MG63 (cell line): Measurements from ENCODE around the gene TNFRSF1B. TPM values are rescaled to one million over a fixed set of nuclear protein-coding genes. Genes with fewer than 3 reads are reported as not detected.

Source experiments
- DNase-seq: peaks from one replicate; pipeline ENCODE4 v3.0.0-alpha.2; 2020
- H3K27me3 ChIP-seq: fragments of 250-450 bp; sonication (Bioruptor Pico); 2 replicates; pipeline ENCODE4 v1.5.1; 2020; ENCODE audit warnings: mild to moderate bottlenecking, moderate library complexity
- H3K36me3 ChIP-seq: fragments of 250-450 bp; sonication (Bioruptor Pico); 2 replicates; pipeline ENCODE4 v1.5.1; 2020; ENCODE audit warnings: mild to moderate bottlenecking, moderate library complexity
- H3K4me3 ChIP-seq: fragments of 250-450 bp; sonication (Bioruptor Pico); 2 replicates; pipeline ENCODE4 v1.5.1; 2020; ENCODE audit warnings: mild to moderate bottlenecking, moderate library complexity
- H3K9me3 ChIP-seq: fragments of 250-450 bp; sonication (Bioruptor Pico); 2 replicates; pipeline ENCODE4 v1.5.1; 2020; ENCODE audit warnings: mild to moderate bottlenecking, moderate library complexity
- total RNA-seq: library from RNA; depleted of rRNA; stranded (reverse); fragments of >200 nt; shearing (Covaris generic); gene quantifications from 2 replicates; pipeline ENCODE4 v1.2.3, GENCODE V29; 2014; ENCODE audit warnings: low replicate concordance

The TNFRSF1B gene
- total RNA-seq, 1 experiment from 2014 or later: 3.9 TPM

DNA sequence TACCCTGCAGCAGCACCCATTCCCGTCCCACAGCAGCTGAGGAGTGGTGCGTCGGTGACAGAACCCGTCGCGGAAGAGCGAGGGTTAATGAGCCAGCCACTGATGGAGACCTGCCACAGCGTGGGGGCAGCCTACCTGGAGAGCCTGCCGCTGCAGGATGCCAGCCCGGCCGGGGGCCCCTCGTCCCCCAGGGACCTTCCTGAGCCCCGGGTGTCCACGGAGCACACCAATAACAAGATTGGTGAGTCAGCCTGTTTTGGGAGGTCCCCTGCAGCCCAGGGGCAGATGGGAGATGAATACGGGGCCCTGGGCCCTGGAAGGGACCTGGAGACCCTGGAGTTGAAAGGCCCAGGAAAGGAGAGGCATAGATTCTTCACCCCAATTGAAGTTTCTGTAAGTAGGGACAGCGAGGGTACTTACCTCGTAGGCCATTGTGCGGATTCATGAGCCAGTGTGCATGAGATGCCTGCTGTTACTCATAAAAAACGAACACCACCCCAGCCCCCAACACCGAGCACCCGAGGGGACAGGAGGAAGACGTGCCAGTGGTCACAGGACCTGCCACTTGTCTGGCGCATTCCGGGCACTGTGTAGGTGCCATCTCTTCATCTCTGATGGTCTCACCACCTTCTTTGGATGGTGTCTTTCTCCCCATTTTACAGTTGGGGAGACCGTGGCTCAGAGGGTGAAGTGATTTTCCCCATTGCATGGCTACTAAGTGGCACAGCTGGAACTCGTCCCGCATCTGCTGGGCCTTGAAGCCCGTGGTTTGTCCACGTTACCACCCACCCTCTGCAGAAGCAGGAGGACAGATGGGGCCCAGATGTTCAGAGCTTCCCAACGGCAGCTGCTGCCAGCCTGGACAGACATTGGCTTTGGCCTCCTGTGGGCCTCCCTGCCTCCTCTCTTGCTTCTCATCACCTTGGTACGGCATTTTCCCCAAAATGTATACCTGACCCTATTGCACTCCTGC is 28.3 kb upstream of the TNFRSF1B start:
- Histone ChIP-seq H3K9me3 (no peaks in the 10 kb centered on the region), H3K36me3 (no peaks in the 10 kb centered on the region), H3K27me3 (no peaks in the 10 kb centered on the region), H3K4me3 (no peak overlapping the region)
- DNase-seq: no peak

DNA sequence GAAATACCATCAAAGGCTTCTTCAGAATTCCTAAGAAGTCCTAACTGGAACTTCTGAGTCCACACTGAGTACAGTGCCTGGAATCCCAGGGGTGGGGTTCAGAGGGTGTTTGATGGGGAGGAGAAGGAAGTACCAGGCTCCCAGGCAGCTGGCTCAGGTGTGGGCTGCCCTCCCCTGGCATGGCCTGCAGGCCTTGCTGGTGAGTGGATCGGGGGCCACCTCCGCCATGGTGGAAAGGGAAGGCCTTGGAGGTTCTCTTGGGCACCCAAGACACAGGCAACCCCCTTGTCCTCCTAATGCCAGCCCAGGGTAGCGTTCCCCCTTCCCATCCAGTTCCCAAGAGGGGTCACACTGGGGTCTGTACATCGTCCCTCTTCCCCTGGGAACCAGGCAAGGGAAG is 26.8 kb upstream of the TNFRSF1B start:
- Histone ChIP-seq H3K4me3 (no peak overlapping the region), H3K27me3 (no peaks in the 10 kb centered on the region), H3K36me3 (no peaks in the 10 kb centered on the region), H3K9me3 (no peaks in the 10 kb centered on the region)
- DNase-seq: no peak

DNA sequence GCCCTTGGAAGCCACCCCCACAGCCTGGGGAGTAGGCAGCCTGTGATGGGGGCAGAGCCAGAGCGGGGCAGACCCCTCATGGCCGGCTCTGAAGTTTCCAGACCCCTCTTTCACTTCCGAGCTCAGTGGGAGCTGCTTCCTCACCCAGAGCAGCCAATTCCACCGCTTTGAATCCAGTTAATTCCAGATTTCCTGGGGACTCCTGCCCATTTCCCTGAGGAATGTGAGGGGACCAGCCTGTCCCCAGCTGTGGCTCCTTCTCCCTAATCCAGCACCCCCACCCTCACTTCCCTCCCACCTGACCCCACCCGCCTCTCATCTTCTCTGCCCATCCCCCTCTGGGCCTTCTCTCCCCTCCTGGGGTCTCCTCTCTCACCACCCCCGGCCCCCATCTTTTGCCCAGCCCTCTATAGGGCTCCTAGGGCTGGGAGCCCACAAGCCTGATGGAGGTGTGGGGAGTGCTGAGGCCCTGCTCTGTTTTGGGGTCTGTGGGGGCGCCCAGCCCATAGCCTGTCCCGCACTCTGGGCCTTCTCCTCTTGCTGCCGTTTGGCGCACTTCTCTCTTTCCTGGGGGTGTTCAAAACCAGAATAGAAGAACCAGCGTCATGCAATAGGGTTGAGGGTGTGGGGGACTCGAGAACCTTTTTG is 26.2 kb upstream of the TNFRSF1B start:
- no peak for DNase-seq
- H3K4me3 ChIP-seq: no peak overlapping the region
- no peaks in the 10 kb centered on the region for H3K27me3 ChIP-seq
- no peaks in the 10 kb centered on the region for H3K9me3 ChIP-seq
- H3K36me3 ChIP-seq: no peaks in the 10 kb centered on the region

DNA sequence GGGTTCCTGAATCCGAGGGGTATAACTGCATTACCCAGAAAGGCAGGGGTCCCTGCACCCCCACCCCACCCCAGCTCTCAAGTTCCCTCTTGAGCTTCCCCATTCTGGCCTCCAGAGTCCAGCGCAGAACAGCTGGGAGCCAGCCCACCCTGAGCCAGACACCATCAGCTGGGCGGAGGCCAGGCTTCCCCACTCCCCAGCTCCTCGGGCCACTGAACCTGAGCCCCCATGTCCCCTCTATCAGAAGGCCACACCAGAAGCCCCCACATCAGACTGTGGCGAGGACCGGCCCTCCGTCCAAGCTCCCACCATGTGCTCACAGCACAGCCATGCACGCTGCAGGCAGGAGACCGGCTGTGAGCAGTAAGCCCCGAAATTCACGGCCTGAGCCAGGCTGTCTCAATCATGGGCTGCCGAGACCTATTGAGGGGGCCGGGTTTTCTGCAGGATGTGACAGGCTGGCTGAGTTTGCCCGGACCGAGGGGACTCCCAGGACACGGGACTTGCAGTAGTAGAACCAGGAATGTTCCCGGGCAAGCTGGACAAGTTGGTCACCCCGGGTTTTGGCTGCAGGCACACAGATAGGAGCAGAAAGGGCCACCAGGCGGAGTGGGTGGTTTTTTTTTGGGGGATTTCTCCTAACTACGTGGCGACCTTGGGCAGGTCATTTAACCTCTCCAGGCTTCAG is 25.5 kb upstream of the TNFRSF1B start:
- no peak overlapping the region for H3K4me3 ChIP-seq
- no peaks in the 10 kb centered on the region for H3K27me3 ChIP-seq
- DNase-seq: no peak
- H3K9me3 ChIP-seq: no peaks in the 10 kb centered on the region
- H3K36me3 ChIP-seq: no peaks in the 10 kb centered on the region

DNA sequence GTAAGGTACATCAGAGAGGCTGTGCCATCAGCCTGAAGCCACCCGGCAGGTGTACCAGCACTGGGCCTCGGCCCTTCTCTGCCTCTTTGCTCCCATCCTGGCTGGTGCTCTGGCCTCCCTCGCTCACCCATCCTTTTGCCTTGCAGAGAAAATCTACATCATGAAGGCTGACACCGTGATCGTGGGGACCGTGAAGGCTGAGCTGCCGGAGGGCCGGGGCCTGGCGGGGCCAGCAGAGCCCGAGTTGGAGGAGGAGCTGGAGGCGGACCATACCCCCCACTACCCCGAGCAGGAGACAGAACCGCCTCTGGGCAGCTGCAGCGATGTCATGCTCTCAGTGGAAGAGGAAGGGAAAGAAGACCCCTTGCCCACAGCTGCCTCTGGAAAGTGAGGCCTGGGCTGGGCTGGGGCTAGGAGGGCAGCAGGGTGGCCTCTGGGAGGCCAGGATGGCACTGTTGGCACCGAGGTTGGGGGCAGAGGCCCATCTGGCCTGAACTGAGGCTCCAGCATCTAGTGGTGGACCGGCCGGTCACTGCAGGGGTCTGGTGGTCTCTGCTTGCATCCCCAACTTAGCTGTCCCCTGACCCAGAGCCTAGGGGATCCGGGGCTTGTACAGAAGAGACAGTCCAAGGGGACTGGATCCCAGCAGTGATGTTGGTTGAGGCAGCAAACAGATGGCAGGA is 24.5 kb upstream of the TNFRSF1B start:
- Histone ChIP-seq H3K4me3 (no peak overlapping the region), H3K36me3 (no peaks in the 10 kb centered on the region), H3K27me3 (no peaks in the 10 kb centered on the region), H3K9me3 (no peaks in the 10 kb centered on the region)
- no peak for DNase-seq

DNA sequence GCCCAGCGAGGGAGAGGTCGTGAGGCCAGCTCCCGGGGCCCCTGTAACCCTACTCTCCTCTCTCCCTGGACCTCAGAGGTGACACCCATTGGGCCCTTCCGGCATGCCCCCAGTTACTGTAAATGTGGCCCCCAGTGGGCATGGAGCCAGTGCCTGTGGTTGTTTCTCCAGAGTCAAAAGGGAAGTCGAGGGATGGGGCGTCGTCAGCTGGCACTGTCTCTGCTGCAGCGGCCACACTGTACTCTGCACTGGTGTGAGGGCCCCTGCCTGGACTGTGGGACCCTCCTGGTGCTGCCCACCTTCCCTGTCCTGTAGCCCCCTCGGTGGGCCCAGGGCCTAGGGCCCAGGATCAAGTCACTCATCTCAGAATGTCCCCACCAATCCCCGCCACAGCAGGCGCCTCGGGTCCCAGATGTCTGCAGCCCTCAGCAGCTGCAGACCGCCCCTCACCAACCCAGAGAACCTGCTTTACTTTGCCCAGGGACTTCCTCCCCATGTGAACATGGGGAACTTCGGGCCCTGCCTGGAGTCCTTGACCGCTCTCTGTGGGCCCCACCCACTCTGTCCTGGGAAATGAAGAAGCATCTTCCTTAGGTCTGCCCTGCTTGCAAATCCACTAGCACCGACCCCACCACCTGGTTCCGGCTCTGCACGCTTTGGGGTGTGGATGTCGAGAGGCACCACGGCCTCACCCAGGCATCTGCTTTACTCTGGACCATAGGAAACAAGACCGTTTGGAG is 23.7 kb upstream of the TNFRSF1B start:
- H3K4me3 ChIP-seq: no peak overlapping the region
- no peaks in the 10 kb centered on the region for H3K36me3 ChIP-seq
- no peak for DNase-seq
- H3K27me3 ChIP-seq: no peaks in the 10 kb centered on the region
- no peaks in the 10 kb centered on the region for H3K9me3 ChIP-seq

DNA sequence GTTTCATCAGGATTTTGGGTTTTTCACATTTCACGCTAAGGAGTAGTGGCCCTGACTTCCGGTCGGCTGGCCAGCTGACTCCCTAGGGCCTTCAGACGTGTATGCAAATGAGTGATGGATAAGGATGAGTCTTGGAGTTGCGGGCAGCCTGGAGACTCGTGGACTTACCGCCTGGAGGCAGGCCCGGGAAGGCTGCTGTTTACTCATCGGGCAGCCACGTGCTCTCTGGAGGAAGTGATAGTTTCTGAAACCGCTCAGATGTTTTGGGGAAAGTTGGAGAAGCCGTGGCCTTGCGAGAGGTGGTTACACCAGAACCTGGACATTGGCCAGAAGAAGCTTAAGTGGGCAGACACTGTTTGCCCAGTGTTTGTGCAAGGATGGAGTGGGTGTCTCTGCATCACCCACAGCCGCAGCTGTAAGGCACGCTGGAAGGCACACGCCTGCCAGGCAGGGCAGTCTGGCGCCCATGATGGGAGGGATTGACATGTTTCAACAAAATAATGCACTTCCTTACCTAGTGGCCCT is 23.1 kb upstream of the TNFRSF1B start:
- peak; percentile 98 for DNase-seq
- no peaks in the 10 kb centered on the region for H3K9me3 ChIP-seq
- H3K27me3 ChIP-seq: no peaks in the 10 kb centered on the region
- no peaks in the 10 kb centered on the region for H3K36me3 ChIP-seq
- H3K4me3 ChIP-seq: no peak overlapping the region

DNA sequence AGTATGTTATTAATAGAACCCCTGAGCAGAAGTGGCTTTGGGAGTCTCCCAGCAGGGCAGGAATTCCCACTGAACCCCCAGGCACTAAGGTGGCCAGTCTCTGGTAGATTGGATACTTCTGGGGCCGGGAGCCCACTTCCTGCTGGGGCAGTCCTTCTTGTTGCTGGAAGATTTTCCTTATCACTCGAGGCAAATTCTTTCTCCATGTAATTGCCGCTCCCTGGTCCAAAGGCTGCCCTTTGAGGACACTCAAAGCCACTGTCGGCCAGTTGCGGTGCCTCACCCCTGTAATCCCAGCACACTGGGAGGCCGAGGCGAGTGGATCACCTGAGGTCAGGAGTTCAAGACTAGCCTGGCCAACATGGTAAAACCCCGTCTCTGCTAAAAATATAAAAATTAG is 22.6 kb upstream of the TNFRSF1B start:
- no peaks in the 10 kb centered on the region for H3K27me3 ChIP-seq
- H3K9me3 ChIP-seq: no peaks in the 10 kb centered on the region
- DNase-seq: no peak
- H3K36me3 ChIP-seq: no peaks in the 10 kb centered on the region
- no peak overlapping the region for H3K4me3 ChIP-seq

DNA sequence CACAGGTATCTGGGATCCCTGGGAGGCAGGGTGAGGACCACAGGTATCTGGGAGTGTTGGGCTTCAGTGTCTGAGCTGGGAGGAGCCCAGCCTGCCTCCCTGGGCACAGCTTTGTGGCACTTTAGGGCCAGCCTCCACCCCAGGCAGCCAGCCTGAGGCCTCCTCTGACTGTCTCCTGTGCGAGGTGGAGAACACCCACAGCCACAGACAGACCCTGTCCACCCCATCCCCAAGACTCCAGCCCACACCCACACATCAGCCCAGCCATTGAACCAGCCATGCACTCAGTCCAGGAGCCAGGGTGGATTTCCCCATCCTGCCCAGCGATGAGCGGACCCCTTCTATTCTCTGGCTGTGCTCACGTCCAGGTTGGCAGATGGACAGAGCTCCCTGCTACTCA is 21.8 kb upstream of the TNFRSF1B start:
- Histone ChIP-seq H3K27me3 (no peaks in the 10 kb centered on the region), H3K9me3 (peaks cover 6% of the 10 kb centered on the region), H3K36me3 (no peaks in the 10 kb centered on the region), H3K4me3 (no peak overlapping the region)
- no peak for DNase-seq

DNA sequence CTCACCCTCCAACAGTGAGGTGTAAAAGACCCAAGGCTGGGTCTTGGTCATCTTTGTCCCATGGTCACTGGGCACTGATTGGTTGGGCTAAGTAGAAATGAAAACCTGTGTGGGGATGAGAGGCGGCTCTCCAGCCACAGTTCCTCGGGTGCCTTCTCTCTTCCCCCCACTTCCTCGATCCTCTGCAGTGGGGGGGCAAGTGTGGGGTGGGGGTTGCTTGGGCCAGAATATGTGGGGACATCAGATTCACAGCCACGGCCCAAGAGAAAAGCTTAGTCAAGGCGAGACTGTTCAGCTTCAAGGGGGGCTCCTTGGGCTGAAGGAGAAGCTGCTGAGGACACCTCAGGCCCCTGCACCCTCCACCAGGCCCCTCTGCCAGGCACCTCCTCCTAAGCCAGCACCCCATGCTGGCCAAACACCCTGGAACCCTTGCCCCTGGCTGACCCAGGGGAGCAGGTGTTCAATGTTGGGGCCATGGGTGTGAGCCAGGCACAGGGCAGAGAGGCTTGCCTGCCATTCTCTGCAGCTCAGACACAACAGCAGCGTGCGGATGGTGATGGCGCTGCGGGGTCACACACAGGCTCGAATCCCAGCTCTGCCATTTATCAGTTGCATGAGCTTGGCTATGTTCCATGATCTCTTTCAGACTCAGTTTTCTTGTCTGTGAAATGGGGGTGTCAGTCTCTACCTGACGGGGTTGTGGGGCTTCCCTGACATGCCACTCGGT is 21.0 kb upstream of the TNFRSF1B start:
- Histone ChIP-seq H3K9me3 (peaks cover 8% of the 10 kb centered on the region), H3K36me3 (no peaks in the 10 kb centered on the region), H3K4me3 (no peak overlapping the region), H3K27me3 (no peaks in the 10 kb centered on the region)
- no peak for DNase-seq

DNA sequence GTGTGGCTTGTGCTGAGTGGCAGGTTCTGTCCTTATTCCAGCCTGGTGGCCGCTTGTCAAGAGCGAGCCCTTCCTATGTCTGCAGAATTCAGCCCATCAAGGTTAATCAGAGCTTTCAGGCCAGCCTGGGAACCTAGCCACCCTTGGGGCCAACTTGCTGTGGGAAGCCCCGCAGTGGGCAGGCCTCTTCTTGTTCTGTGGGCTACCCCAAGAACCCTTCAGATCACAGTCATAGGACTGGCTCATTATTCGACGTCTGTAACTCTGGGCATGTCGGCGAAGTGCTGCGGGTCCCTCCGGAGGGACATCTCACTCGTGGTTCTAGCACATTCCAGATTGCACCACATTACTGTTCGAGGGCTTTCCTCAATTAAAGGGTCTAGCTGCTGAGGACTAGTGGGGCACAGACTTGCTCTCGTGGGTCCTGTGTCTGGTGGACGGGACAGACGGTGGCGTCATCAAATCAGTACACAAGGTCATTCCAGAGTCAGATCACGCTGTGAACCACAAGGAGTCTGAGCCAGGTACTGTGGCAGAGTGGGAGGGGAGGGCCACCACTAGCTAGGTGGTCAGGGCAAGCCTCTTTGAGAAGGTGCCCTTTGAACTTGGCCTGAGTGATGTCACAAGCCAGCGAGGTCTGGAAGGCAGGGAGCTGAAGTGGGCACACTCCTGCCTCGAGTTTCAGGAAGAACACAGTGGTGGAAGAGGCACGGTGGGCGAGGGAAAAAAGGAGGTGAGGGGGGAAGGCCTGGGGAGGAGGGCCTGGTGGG is 20.3 kb upstream of the TNFRSF1B start:
- DNase-seq: no peak
- Histone ChIP-seq H3K27me3 (no peaks in the 10 kb centered on the region), H3K4me3 (no peak overlapping the region), H3K36me3 (no peaks in the 10 kb centered on the region), H3K9me3 (peaks cover 8% of the 10 kb centered on the region)

DNA sequence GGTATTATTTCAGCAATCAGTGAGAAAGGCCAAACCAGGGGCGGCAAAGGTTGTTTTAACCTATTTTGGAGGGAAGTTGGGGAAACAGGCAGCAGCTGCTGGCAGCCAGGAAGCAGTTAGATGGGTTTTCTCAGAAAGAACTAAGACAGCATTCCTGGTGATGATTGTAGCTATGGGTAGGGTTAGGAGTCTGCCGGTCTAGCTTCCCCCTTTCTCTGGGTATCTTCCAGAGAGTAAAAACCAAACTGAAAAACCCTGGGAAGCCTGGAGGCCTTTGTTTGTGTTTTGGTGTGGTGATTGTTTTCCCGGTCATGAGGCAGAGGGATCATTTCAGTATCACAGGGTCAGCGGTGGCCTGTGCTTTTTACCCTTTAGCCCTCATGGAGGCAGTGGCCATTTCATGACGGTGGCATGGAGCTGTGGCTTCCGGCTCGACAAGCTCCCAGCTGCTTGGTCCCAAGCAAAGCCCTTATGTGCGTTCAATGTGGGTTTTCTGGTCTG is 19.5 kb upstream of the TNFRSF1B start:
- Histone ChIP-seq H3K27me3 (no peaks in the 10 kb centered on the region), H3K36me3 (no peaks in the 10 kb centered on the region), H3K4me3 (no peak overlapping the region), H3K9me3 (peaks cover 8% of the 10 kb centered on the region)
- DNase-seq: no peak

DNA sequence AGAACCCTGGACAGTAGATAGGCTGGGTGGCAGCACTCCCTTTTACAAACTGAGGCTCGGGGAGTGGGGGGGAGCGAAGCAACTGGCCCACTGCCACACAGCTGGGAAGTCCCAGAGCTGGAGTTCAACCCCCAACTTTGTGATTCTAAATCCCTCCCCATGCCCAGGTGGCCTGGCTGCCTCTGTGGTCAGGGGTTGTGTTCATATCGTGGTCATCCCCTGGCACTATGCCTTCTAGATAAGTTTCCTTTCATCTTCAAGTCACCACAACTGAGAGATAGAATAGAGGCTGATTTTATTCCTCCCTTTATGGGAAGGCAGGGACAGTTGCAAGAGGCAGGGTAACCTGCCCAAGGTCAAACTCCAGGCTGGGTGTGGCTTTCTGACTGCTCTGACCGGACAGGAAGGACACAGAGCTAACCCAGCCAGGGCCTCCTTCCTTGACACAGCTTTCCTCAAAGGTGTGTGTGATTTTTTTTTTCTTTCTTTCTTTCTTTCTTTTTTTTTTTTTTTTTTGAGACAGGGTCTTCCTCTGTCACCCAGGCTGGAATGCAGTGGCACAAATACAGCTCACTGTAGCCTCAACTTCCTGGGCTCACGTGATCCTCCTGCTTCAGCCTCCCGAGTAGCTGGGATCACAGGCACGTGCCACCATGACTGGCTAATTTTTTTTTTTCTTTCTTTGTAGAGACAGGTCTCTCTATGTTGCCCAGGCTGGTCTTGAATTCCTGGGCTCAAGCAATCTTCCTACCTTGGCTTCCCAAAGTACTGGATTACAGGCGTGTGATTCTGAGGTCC is 18.4 kb upstream of the TNFRSF1B start:
- no peaks in the 10 kb centered on the region for H3K36me3 ChIP-seq
- peaks cover 8% of the 10 kb centered on the region for H3K9me3 ChIP-seq
- H3K27me3 ChIP-seq: no peaks in the 10 kb centered on the region
- H3K4me3 ChIP-seq: no peak overlapping the region
- no peak for DNase-seq
